ENCODE results near the gene AKAP8L.

DNA sequence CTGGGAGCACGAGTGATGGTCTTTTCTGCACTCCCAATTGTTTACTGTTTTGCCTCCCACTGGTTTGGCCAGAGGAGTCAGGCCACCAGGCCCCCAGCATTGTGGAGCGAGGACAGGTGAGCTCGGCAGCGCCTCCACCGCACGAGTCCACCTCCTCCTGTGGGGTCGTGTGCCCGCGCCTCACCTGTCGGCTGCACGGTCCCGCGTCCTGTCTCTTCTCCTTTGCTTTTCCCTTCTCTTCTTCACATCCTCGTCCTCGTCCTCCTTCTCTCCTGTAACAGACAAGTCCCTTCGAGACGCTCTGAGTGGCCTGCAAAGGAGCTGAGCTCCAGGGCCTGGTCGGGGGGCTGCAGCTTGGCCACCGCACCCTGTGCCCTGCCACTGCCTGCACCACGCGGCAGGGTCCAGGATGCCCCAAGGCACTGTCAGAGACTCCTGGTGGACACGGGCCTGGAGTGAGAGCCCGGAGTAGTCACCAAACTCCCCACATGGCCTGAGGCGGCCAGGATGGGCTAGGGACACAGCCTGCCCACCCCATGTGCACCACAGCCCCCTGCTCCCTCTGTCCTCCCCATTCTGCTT lies 50.6 kb downstream of the AKAP8L start:
- TF ChIP-seq, protein P1, sequence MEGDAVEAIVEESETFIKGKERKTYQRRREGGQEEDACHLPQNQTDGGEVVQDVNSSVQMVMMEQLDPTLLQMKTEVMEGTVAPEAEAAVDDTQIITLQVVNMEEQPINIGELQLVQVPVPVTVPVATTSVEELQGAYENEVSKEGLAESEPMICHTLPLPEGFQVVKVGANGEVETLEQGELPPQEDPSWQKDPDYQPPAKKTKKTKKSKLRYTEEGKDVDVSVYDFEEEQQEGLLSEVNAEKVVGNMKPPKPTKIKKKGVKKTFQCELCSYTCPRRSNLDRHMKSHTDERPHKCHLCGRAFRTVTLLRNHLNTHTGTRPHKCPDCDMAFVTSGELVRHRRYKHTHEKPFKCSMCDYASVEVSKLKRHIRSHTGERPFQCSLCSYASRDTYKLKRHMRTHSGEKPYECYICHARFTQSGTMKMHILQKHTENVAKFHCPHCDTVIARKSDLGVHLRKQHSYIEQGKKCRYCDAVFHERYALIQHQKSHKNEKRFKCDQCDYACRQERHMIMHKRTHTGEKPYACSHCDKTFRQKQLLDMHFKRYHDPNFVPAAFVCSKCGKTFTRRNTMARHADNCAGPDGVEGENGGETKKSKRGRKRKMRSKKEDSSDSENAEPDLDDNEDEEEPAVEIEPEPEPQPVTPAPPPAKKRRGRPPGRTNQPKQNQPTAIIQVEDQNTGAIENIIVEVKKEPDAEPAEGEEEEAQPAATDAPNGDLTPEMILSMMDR (IDR thresholded peaks at IDR 0.05; ENCODE audit: low read depth, low read length, missing input control), result no peak
- TF ChIP-seq, protein P2, sequence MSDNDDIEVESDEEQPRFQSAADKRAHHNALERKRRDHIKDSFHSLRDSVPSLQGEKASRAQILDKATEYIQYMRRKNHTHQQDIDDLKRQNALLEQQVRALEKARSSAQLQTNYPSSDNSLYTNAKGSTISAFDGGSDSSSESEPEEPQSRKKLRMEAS (IDR thresholded peaks at IDR 0.05), result no peak
- no peak for TF ChIP-seq FOXA1 (IDR thresholded peaks at IDR 0.05)
